HG02840 (cell line): ENCODE data around the gene ODAM.
"Not testable (repeated sequence)": the region's sequence is repeated elsewhere in the genome, so short reads cannot be mapped to it uniquely, and the experiment has no call there.

Experiments used
- ATAC-seq: cut with Tn5 transposase; IDR thresholded peaks from one replicate; pipeline ENCODE4 v1.9.1; 2021; ENCODE audit warnings: mild to moderate bottlenecking, moderate library complexity, moderate number of reproducible peaks; ENCODE audit not compliant: unreplicated experiment, low FRiP score

The ODAM gene

DNA sequence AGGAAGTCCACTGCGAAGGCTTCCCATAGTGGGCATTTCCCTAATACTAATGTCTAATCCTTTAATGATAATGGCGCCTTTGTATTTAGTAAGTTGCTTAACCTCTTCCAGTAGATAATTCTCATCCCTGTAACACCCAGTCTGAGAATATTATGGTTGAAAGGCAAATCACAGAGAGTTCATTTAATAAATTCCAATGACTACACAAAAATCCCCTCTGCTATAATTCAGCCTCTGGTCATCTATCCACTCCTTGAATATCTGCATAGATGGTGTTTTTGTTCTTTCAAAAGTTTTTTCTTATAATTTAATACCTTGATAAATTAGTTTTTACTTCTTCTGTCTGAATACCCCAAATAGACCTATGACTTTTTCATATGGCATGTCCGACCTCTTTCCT, 25.9 kb downstream of the ODAM start:
- not testable (repeated sequence) for ATAC-seq

DNA sequence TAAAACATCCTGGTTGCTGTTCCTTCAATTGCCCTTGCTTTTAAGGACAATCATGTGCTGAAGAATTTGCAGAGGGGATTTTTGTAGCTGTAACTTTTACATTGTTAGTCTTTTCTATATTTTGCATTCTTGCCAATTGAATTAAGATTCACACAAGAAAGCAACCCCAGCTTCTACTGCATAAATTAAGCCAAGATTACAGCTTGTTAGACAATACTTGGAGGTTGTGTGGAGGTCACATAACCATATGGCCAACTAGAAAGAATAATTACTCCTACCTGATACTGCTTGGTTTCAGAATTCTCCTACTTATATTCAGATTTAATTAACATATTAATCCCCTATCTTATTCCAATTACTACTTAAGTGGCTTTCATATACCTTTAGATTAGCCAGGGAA, 26.3 kb downstream of the ODAM start:
- ATAC-seq, result not testable (repeated sequence)

DNA sequence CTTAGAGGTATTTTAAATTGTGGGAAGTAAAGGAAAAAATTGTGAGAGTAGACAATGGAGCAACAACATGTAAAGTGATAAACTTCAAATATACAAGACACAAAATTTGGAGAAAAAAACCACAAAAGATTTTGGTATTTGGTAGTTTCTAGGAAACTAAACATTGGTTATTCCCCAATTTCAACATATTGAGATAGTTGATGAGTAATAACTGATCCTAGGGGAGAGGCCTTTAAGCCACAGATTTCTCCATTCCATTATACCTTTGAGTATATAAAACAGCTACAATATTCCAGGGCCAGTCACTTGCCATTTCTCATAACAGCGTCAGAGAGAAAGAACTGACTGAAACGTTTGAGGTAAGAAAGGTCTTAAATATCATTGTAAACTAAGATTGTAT, 30.3 kb downstream of the ODAM start, which contains the start of gene FDCSP:
TSS of gene FDCSP (plus strand) at position 301 of the 400 bp plus-strand sequence. CDS start 5,071 bp downstream, outside the sequence.
- ATAC-seq, result no peak

DNA sequence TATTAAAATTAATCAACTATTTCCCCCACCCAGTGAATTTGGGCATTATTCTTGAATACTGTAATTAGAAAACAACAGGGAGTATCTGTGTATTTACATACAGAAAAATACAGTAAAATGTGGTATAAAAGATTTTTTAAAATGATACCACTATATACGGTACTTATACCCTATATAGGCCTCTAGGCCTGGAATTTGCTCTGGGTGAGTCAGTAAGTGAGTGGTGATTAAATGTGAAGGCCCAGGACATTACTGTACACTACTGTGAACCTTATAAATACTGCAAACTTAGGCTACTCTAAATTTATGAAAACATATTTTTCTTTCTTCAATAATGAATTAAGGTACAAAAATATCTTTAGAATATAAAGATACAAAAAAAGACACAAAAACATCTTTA, 40.6 kb downstream of the ODAM start:
- no peak for ATAC-seq

DNA sequence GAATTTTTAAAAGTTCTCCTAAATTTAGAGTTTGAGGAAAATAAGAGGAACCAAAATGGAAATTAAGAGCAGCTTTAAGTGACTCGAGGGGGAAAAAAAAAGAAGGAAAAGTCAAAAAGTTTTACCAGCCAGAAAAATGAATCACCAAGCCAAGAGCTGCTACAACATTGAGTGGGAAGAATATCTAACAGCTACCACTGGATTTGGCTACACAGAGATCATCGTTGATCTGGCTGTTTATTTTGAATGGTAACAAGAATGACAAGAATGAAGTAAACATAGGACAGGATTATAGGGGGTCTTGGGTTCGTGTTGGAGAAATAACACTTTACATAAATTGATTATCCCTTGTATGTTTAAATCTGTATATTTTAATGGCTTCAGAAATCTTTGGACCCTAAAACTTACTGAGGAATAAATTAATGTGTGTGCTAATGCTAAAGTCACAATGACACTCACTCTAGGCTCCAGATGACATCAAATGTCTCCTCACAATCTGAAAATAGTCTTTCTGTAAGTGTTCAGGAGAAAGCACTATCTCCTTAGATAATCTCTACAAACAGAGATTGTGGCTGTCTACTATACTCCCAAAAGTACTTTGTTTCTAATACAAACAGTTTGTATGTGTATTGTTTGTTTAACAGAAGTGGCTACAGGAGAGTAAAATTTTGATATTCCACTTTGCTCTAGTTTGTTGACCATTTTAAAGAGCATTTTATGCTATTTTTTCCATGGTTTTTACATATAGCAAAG, 43.8 kb downstream of the ODAM start:
- no peak for ATAC-seq

DNA sequence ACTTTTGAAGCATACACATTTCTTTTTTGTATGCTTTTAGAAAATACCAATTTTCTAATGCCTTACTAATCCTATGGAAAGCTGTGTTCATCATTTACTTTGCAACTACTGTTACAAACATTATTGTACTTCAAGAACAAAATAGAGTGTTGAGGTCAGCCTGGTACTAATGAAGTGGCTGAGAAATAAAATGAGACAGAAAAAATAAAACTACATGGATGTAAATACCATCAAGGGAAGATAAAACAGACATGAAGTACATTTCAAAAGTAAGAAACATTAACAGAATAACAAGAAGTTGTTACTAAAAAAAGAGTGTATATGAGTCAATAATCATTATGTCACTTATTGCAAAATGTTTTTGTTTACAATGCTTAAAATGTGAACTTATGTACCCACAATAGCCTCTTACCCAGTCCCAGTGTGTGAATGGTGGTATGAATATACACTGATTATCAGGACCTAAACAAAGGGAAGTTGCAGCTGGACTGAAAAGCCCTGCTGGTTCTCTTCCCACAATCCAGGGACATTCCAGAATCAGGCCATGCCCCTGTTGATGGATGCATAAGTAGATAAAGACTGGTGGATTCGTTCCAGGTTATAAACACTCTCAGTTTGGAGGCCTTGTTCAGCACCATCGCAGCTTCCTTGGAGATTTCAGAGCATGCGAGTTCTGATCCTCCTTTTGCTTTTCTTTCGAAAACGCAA, 44.5 kb downstream of the ODAM start:
- no peak for ATAC-seq

DNA sequence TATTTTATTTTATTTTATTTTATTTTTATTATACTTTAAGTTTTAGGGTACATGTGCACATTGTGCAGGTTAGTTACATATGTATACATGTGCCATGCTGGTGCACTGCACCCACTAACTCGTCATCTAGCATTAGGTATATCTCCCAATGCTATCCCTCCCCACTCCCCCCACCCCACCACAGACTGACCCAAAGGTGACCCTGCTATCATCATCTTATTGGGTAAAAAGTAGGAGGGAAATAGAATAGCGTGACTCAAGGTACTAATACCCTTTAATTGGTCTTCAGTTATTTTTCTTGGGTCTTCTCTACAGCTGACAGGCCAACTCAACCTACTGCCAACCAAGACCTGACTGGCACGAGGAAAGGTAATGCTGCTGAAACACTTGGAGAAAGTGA, 46.8 kb downstream of the ODAM start, which contains the start of gene CSN3:
TSS of gene CSN3 (plus strand) at position 301 of the 400 bp plus-strand sequence. CDS start 2,223 bp downstream, outside the sequence.
- not testable (repeated sequence) for ATAC-seq

DNA sequence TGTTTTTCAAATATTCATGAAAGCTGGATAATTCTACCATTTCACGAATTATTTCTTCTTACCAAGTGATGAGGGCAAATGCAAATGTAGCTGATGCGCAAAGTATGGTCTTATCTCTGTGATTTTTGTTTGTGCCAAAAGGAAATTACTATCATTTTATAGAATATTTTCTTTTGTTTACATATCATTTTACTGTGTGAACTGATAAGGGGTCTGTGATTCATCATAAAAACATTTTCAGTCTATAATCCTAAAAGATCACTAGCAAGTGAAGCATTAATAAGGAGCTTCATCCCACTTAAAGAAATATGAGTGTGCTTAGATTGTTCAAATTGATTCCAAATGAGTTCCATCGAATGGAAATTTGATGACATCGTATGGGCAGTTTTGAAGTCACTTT, 47.6 kb downstream of the ODAM start:
- no peak for ATAC-seq

DNA sequence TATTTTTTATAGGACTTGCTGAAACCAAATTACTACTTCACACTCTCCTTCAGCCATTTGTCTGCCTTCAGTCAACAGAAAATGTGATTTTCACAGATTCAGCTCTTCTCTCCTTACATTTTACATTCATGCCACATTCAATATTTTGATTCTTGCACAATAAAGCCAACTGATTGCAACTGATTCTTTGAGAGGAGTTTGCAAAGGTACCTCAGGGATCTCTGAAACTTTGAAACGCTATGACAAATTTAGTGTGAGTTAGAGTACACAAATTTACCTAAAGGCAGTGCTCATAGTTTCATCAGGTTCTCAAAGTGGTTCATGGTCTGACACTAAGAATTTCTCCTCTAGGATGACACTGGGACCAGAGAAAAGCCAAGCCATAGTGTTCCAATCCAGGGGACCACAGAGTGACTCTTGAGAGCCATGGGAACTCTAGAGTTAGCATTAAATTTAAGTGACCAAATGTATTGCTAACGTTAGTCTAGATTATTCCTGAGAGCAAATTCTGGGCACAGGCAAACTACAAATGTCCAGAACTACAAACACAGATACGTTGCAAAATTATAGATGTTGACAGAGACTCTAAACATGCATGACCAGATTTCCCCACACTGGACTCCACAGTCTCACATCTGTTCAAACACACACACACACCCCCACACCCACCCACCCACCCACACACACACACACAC, 55.9 kb downstream of the ODAM start:
- no peak for ATAC-seq

DNA sequence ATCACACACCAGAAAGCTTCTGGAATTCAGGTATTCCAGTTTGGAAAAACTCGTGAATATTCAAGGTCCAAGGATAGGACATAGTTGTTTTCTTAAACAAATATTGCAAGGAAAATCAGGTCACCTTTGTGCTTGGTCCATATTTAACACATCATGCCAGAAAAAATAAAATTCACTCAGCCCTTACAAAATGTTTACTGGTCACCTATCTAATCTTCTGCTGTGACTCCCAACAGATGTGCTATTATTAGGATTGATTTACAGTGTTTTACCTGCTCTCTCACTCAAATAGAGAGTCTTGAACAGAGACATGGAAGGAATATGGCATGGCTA, 56.4 kb downstream of the ODAM start:
- no peak for ATAC-seq
